ENCODE results near the gene CHRNA7. TPM values are rescaled to one million over a fixed set of nuclear protein-coding genes. Genes with fewer than 3 reads are reported as not detected.
A peak's percentile ranks its signal among the peaks of the same experiment; 100 is the strongest.

CHRNA7 gene
- total and polyA plus RNA-seq, 4 experiments from 2014 or later = 0.35 TPM; not detected in 3

GRCh38 chr15:32099956-32100684 is 69.8 kb downstream of the CHRNA7 start:
- H3K27me3 ChIP-seq (ENCODE audit: insufficient read depth, low read length) = no peaks in the 10 kb centered on the region
- no peak for DNase-seq
- no peak overlapping the region for H3K27ac ChIP-seq (ENCODE audit: low read depth, low read length)
- H3K4me3 ChIP-seq (ENCODE audit: low read length in 2 of 2) = no peak overlapping the region
- POLR2A ChIA-PET (ENCODE audit: partially characterized antibody) = no interaction called here
- Mint-ChIP-seq H3K36me3 (no peaks in the 10 kb centered on the region), H3K4me3 (no peak overlapping the region), H3K9me3 (peaks cover 0 to 2% (median 0%) of the 10 kb centered on the region in 8 donors), H3K4me1 (no peaks in the 10 kb centered on the region), H3K27ac (no peak overlapping the region), H3K27me3 (peaks cover 17 to 23% of the 10 kb centered on the region in 2 donors)
- H3K4me1 ChIP-seq (ENCODE audit: insufficient read depth, low read length) = no peaks in the 10 kb centered on the region
- CTCF ChIA-PET (ENCODE audit: partially characterized antibody) = no interaction called here
- no peaks in the 10 kb centered on the region for H3K36me3 ChIP-seq (ENCODE audit: insufficient read depth, low read length)
- intact Hi-C loops (cut with micrococcal nuclease) = no loop called here
- H3K9me3 ChIP-seq (ENCODE audit: control insufficient read depth in 1 of 2, low read length in 2 of 2) = no peaks in the 10 kb centered on the region

DNA sequence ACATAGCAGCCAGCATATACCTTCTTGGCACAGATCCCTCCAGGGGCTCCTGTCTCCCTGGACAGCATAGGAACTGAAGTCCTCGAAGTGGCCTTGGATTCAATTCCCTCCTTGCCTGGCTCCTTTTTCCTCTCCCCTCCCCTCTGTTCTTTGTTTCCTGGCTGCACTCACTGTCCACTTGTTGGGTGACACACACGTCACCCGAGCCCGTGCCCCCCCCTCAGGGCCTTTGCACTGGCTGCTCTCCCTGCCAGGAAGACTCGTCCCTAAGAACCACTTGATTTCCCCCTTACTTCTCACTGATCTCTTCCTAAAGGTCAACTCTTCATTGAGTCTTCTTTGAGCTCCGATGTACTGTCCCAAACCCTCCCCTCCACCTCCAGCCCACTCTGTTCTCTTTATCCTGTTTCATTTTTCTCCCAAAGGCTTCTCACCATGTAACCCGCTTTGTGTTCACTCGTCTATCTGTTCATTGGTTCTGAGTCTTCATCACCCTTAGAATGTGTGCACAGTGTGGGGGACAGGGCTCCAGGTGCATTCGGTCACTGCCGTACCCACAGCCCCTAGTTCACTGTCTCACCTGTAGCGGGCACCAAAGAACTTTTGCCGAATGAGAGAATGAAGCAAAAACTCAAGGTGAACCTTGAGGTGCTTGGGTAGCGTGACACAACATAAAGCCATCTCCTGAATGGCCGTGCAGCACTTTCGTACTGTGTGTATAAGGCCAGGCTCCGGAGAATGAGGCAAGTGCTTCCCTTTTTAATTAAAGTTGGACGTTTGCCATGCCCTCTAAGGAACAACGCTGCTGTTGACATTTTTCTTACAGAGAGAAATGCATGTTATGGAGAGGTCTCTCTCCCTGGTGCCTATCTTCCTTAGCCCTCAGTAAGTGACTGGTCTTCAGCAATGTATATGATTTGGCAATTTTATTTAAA is 74.0 kb downstream of the CHRNA7 start:
- intact Hi-C loops (cut with micrococcal nuclease) = no loop called here
- Mint-ChIP-seq H3K27me3 (peaks cover 12 to 14% of the 10 kb centered on the region in 2 donors), H3K9me3 (peaks cover 0 to 2% (median 0%) of the 10 kb centered on the region in 8 donors), H3K36me3 (no peaks in the 10 kb centered on the region), H3K27ac (no peak overlapping the region), H3K4me3 (no peak overlapping the region), H3K4me1 (peaks cover 2 to 8% (median 5%) of the 10 kb centered on the region in 4 donors)
- Histone ChIP-seq H3K36me3 (ENCODE audit: insufficient read depth, low read length) (no peaks in the 10 kb centered on the region), H3K9me3 (ENCODE audit: control insufficient read depth in 1 of 2, low read length in 2 of 2) (no peaks in the 10 kb centered on the region), H3K4me1 (ENCODE audit: insufficient read depth, low read length) (peaks cover 5% of the 10 kb centered on the region), H3K4me3 (ENCODE audit: low read length in 2 of 2) (no peak overlapping the region), H3K27ac (ENCODE audit: low read depth, low read length) (no peak overlapping the region), H3K27me3 (ENCODE audit: insufficient read depth, low read length) (no peaks in the 10 kb centered on the region)
- ChIA-PET POLR2A (ENCODE audit: partially characterized antibody) (no interaction called here), CTCF (ENCODE audit: partially characterized antibody) (no interaction called here)
- DNase-seq = no peak

DNA sequence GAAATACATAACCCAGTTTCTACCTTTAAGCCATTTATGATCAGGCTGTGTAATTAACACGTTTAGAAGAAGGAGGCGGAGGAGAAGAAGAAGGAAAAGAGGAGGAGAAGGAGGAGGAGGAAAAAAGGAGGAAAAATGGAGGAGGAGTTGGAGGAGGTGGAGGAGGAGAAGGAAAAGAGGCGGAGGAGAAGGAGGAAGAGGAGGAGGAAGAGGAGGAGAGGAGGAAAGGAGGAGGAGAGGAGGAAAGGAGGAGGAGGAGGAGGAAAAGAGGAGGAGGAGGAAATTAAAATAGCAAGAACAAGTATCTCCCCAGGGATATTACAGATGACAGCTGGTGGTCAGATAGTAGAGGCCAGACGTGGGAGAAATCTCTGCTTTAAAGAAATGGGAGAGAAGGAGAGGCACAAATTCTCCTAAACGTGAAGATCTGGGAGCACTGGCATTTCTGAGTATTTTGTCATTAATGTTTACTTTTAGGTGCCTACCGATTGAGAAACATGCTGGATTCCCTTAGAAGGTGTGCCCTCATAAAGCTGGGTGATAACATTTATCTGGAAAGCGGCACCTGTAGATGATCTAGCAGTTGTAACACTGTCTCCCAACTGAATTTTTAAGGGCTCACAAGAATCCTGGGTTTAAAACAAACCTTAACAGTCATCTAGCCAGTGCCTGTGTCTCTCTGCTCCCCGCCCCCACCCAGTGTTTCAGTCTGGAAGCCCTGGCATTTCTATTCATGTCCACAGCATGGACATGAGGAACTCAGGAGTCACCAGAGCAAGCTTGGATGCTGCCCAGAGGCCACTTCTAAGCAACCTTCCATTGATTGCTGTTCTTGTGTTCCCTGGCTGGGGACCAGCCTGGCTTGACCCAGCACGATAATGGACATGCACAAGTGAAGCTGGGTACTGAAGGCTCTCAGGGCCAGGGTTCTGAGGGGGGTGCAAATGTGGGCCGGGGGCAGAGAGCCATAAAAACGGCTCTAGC is 75.2 kb downstream of the CHRNA7 start:
- H3K4me1 Mint-ChIP-seq = peaks cover 2 to 8% (median 5%) of the 10 kb centered on the region in 4 donors
- H3K27me3 Mint-ChIP-seq = peaks cover 15% of the 10 kb centered on the region in 2 donors
- ChIA-PET POLR2A (ENCODE audit: partially characterized antibody) (no interaction called here), CTCF (ENCODE audit: partially characterized antibody) (no interaction called here)
- no peaks in the 10 kb centered on the region for H3K36me3 Mint-ChIP-seq
- Histone ChIP-seq H3K36me3 (ENCODE audit: insufficient read depth, low read length) (no peaks in the 10 kb centered on the region), H3K4me3 (ENCODE audit: low read length in 2 of 2) (no peak overlapping the region), H3K27me3 (ENCODE audit: insufficient read depth, low read length) (no peaks in the 10 kb centered on the region), H3K9me3 (ENCODE audit: control insufficient read depth in 1 of 2, low read length in 2 of 2) (no peaks in the 10 kb centered on the region), H3K27ac (ENCODE audit: low read depth, low read length) (no peak overlapping the region), H3K4me1 (ENCODE audit: insufficient read depth, low read length) (peaks cover 5% of the 10 kb centered on the region)
- intact Hi-C loops (cut with micrococcal nuclease) = no loop called here
- DNase-seq = no peak
- peak overlapping the region in 1 of 7 donors; percentile 19 for H3K27ac Mint-ChIP-seq
- H3K9me3 Mint-ChIP-seq = peaks cover 0 to 2% (median 0%) of the 10 kb centered on the region in 8 donors
- no peak overlapping the region for H3K4me3 Mint-ChIP-seq

GRCh38 chr15:32106401-32107381 is 76.4 kb downstream of the CHRNA7 start:
- no peaks in the 10 kb centered on the region for H3K27me3 ChIP-seq (ENCODE audit: insufficient read depth, low read length)
- no peaks in the 10 kb centered on the region for H3K36me3 ChIP-seq (ENCODE audit: insufficient read depth, low read length)
- H3K4me3 Mint-ChIP-seq = no peak overlapping the region
- POLR2A ChIA-PET (ENCODE audit: partially characterized antibody) = no interaction called here
- H3K4me1 ChIP-seq (ENCODE audit: insufficient read depth, low read length) = peaks cover 5% of the 10 kb centered on the region
- peaks cover 12 to 16% of the 10 kb centered on the region in 2 donors for H3K27me3 Mint-ChIP-seq
- no peak overlapping the region for H3K27ac ChIP-seq (ENCODE audit: low read depth, low read length)
- peaks cover 0 to 2% (median 0%) of the 10 kb centered on the region in 8 donors for H3K9me3 Mint-ChIP-seq
- H3K27ac Mint-ChIP-seq = peak overlapping the region in 2 of 7 donors; percentile 15 to 37
- peak in 1 of 5 donors; percentile 9 for DNase-seq
- H3K4me1 Mint-ChIP-seq = peaks cover 2 to 8% (median 5%) of the 10 kb centered on the region in 4 donors
- H3K4me3 ChIP-seq (ENCODE audit: low read length in 2 of 2) = no peak overlapping the region
- intact Hi-C loops (cut with micrococcal nuclease) = no loop called here
- H3K9me3 ChIP-seq (ENCODE audit: control insufficient read depth in 1 of 2, low read length in 2 of 2) = no peaks in the 10 kb centered on the region
- no peaks in the 10 kb centered on the region for H3K36me3 Mint-ChIP-seq
- CTCF ChIA-PET (ENCODE audit: partially characterized antibody) = no interaction called here

GRCh38 chr15:32107477-32108080 is 77.3 kb downstream of the CHRNA7 start:
- Mint-ChIP-seq H3K27me3 (peaks cover 12 to 16% of the 10 kb centered on the region in 2 donors), H3K36me3 (no peaks in the 10 kb centered on the region), H3K4me1 (peaks cover 2 to 8% (median 5%) of the 10 kb centered on the region in 4 donors), H3K9me3 (peaks cover 0 to 2% (median 0%) of the 10 kb centered on the region in 8 donors), H3K4me3 (no peak overlapping the region), H3K27ac (no peak overlapping the region)
- CTCF ChIA-PET (ENCODE audit: partially characterized antibody) = no interaction called here
- Histone ChIP-seq H3K27ac (ENCODE audit: low read depth, low read length) (no peak overlapping the region), H3K27me3 (ENCODE audit: insufficient read depth, low read length) (no peaks in the 10 kb centered on the region), H3K4me3 (ENCODE audit: low read length in 2 of 2) (no peak overlapping the region), H3K9me3 (ENCODE audit: control insufficient read depth in 1 of 2, low read length in 2 of 2) (no peaks in the 10 kb centered on the region), H3K4me1 (ENCODE audit: insufficient read depth, low read length) (peaks cover 5% of the 10 kb centered on the region), H3K36me3 (ENCODE audit: insufficient read depth, low read length) (no peaks in the 10 kb centered on the region)
- POLR2A ChIA-PET (ENCODE audit: partially characterized antibody) = no interaction called here
- no peak for DNase-seq
- intact Hi-C loops (cut with micrococcal nuclease) = no loop called here

DNA sequence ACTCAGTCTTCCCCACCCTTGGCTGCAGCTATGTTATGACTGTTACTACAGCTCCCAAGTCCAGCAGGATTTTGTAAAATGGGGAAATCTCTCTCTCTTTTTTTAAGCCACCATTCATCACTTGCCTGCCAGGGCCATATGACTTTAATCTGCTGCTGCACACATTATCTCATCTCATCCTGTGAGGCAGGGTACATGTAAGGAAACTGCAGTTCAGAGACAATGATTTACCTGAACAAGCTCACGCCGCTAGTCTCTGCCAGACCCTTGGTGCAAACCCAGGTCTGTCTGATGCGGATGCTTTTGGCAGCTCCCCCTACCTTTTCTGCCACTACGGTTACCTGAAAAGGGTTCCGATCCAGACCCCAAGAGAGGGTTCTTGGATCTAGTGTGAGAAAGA is 78.3 kb downstream of the CHRNA7 start:
- Mint-ChIP-seq H3K9me3 (peaks cover 0 to 1% (median 0%) of the 10 kb centered on the region in 8 donors), H3K36me3 (no peaks in the 10 kb centered on the region), H3K27ac (no peak overlapping the region), H3K27me3 (peaks cover 8 to 15% of the 10 kb centered on the region in 2 donors), H3K4me1 (peaks cover 2 to 8% (median 5%) of the 10 kb centered on the region in 4 donors), H3K4me3 (no peak overlapping the region)
- H3K9me3 ChIP-seq (ENCODE audit: control insufficient read depth in 1 of 2, low read length in 2 of 2) = no peaks in the 10 kb centered on the region
- no peak for DNase-seq
- H3K36me3 ChIP-seq (ENCODE audit: insufficient read depth, low read length) = no peaks in the 10 kb centered on the region
- intact Hi-C loops (cut with micrococcal nuclease) = no loop called here
- no peak overlapping the region for H3K27ac ChIP-seq (ENCODE audit: low read depth, low read length)
- ChIA-PET POLR2A (ENCODE audit: partially characterized antibody) (no interaction called here), CTCF (ENCODE audit: partially characterized antibody) (no interaction called here)
- H3K4me1 ChIP-seq (ENCODE audit: insufficient read depth, low read length) = peaks cover 5% of the 10 kb centered on the region
- H3K27me3 ChIP-seq (ENCODE audit: insufficient read depth, low read length) = no peaks in the 10 kb centered on the region
- no peak overlapping the region for H3K4me3 ChIP-seq (ENCODE audit: low read length in 2 of 2)

All from CD4-positive, alpha-beta memory T cell (primary cell).